Stomach (tissue), 9 donors: ENCODE results near the gene SHMT2. TPM values are rescaled to one million over a fixed set of nuclear protein-coding genes. Genes with fewer than 3 reads are reported as not detected.

Source experiments
- DNase-seq, 2 donors: peaks; one replicate each; pipeline versions ENCODE4 v3.0.0 to v3.0.0-alpha.2; 2013 to 2019
- H3K27ac ChIP-seq, 5 donors: fragments of 200-600 bp in 4 of 5; sonication (generic) in 4 of 5; one replicate each; pipeline ENCODE4 v1.5.1; 2013 to 2019; ENCODE audit warnings: mild to moderate bottlenecking in 1 of 5, moderate library complexity in 1 of 5
- H3K27me3 ChIP-seq, 3 donors: fragments of 200-600 bp; sonication (generic); one replicate each; pipeline ENCODE4 v1.5.1; 2017 to 2019; ENCODE audit warnings: mixed run types in 1 of 3
- H3K36me3 ChIP-seq, 4 donors: fragments of 200-600 bp; sonication (generic); 1 replicate in 3 of 4; 2 replicates in 1 of 4; pipeline ENCODE4 v1.5.1; 2016 to 2019
- H3K4me1 ChIP-seq, 4 donors: fragments of 200-600 bp; sonication (generic); one replicate each; pipeline ENCODE4 v1.5.1; 2016 to 2019
- H3K4me3 ChIP-seq, 4 donors: fragments of 200-600 bp; sonication (generic) in 3 of 4; one replicate each; pipeline ENCODE4 v1.5.1; 2016 to 2019; ENCODE audit warnings: mild to moderate bottlenecking in 1 of 4
- H3K9me3 ChIP-seq, 4 donors: fragments of 200-600 bp; sonication (generic); one replicate each; pipeline ENCODE4 v1.5.1; 2016 to 2019
- EP300 ChIP-seq: sonication (generic); formaldehyde crosslinking; IDR thresholded peaks from one replicate; pipeline ENCODE4 v1.6.1; 2017; ENCODE audit warnings: antibody characterized with exemption
- POLR2A ChIP-seq, 4 donors: fragments of 450-650 bp; IDR thresholded peaks; one replicate each; pipeline ENCODE4 v1.6.1; 2016; ENCODE audit warnings: antibody characterized with exemption in 4 of 4, control low read depth in 2 of 4, mild to moderate bottlenecking in 1 of 4, moderate library complexity in 1 of 4
- POLR2AphosphoS5 ChIP-seq, 3 donors: sonication (generic); formaldehyde crosslinking; IDR thresholded peaks; one replicate each; pipeline ENCODE4 v1.6.1; 2016; ENCODE audit warnings: antibody characterized with exemption in 3 of 3
- WGBS, 5 donors: extraction: QIAGEN DNeasy Blood & Tissue Kit in 3 of 5; methylation state at CpG; one replicate each; pipeline versions ENCODE4 v1.1.5 to v1.1.7; 2013 to 2018; 5-methylcytosine and 5-hydroxymethylcytosine counted together
- intact Hi-C: fragments of 100-400 bp; cut with DNase I; formaldehyde crosslinking; loops from one replicate; pipeline ENCODE4 v1.15.1; 2023; ENCODE audit warnings: low total_unique reads
- polyA plus RNA-seq, 3 donors: library from polyadenylated mRNA; stranded (reverse); fragments of 200-250 nt; gene quantifications; one replicate each; pipeline ENCODE4 v1.2.3, GENCODE V29; 2013
- total RNA-seq, 5 donors: library from RNA; depleted of rRNA; stranded (reverse); fragments of >200 nt; gene quantifications; one replicate each; pipeline versions ENCODE4 v1.1.0 to v1.2.3, GENCODE V29; 2014 to 2016
- TF ChIP-seq, protein P1 (sequence below), 7 experiments: fragments of 450-650 bp in 4 of 7; fragments of 200-600 bp in 3 of 7; sonication (generic) in 3 of 7; IDR thresholded peaks; one replicate each; pipeline ENCODE4 v1.5.1; 2016 to 2019; ENCODE audit warnings: antibody characterized with exemption in 7 of 7, control low read depth in 2 of 7, mild to moderate bottlenecking in 1 of 7
- donor health status: healthy with polysubstance abuse.
- donor health status: Bipolar disorder and iron deficiency.
- donor health status: healthy.

The SHMT2 gene
- total and polyA plus RNA-seq, 8 donors: 26.1 to 93.7 (median 58.0) TPM

- Histone ChIP-seq H3K27me3 (peaks cover 24 to 97% (median 72%) of the 10 kb centered on the region in 3 donors), H3K27ac (peak overlapping the region in 3 of 5 donors; percentile 15 to 25 (median 24)), H3K9me3 (no peaks in the 10 kb centered on the region), H3K36me3 (no peaks in the 10 kb centered on the region), H3K4me1 (peaks cover 59 to 89% (median 85%) of the 10 kb centered on the region in 4 donors), H3K4me3 (peak overlapping the region; percentile 40 to 61 (median 52))
- peak; percentile 52 to 84 for DNase-seq
- TF ChIP-seq POLR2AphosphoS5 (IDR thresholded peaks at IDR 0.05): no peak
- TF ChIP-seq EP300: no peak
- TF ChIP-seq, protein P1, sequence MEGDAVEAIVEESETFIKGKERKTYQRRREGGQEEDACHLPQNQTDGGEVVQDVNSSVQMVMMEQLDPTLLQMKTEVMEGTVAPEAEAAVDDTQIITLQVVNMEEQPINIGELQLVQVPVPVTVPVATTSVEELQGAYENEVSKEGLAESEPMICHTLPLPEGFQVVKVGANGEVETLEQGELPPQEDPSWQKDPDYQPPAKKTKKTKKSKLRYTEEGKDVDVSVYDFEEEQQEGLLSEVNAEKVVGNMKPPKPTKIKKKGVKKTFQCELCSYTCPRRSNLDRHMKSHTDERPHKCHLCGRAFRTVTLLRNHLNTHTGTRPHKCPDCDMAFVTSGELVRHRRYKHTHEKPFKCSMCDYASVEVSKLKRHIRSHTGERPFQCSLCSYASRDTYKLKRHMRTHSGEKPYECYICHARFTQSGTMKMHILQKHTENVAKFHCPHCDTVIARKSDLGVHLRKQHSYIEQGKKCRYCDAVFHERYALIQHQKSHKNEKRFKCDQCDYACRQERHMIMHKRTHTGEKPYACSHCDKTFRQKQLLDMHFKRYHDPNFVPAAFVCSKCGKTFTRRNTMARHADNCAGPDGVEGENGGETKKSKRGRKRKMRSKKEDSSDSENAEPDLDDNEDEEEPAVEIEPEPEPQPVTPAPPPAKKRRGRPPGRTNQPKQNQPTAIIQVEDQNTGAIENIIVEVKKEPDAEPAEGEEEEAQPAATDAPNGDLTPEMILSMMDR (IDR thresholded peaks at IDR 0.05): no peak
- TF ChIP-seq POLR2A (IDR thresholded peaks at IDR 0.05): no peak
- 0 to 1% (median 1%) methylated on average over 35 to 72 of the region's 72 CpGs for WGBS, 5 donors
- intact Hi-C loops: no loop called here
These were observed 10.8 kb downstream of the SHMT2 start for GRCh38 chr12:57240066-57240921.

DNA sequence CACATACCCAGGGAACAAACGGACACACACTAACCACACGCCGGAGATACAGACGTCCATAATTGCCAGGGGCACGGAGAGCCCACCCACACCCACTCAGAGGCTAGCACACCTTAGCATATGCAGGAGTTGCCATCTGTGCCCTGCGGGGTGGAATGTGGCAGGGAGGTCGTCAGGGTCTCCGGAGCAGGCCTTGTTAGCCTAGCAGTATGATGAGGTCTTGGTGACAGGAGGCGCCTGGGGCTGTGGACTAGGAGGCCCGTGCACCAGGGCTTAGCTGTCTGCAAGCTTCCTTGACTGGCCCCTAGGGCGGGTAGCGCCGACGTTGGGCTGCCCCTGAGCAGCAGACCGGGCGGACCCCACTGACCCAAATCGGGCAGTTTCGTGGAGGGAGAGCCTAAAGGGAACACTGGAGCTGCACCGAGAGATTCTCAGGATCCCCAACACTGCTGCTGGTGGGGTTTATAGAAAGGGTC is 11.5 kb downstream of the SHMT2 start:
- TF ChIP-seq POLR2A (IDR thresholded peaks at IDR 0.05) (no peak), EP300 (no peak), POLR2AphosphoS5 (IDR thresholded peaks at IDR 0.05) (no peak)
- TF ChIP-seq, protein P1 (IDR thresholded peaks at IDR 0.05): no peak
- intact Hi-C loops: no loop called here
- WGBS, 5 donors: 9 to 25% (median 11%) methylated on average over 4 to 19 of the region's 19 CpGs
- Histone ChIP-seq H3K27ac (no peak overlapping the region), H3K27me3 (peaks cover 24 to 90% (median 72%) of the 10 kb centered on the region in 3 donors), H3K4me3 (peak overlapping the region in 3 of 4 donors; percentile 40 to 61 (median 54)), H3K36me3 (no peaks in the 10 kb centered on the region), H3K4me1 (peaks cover 59 to 84% (median 82%) of the 10 kb centered on the region in 4 donors), H3K9me3 (no peaks in the 10 kb centered on the region)
- DNase-seq: peak in 1 of 2 donors; percentile 48

DNA sequence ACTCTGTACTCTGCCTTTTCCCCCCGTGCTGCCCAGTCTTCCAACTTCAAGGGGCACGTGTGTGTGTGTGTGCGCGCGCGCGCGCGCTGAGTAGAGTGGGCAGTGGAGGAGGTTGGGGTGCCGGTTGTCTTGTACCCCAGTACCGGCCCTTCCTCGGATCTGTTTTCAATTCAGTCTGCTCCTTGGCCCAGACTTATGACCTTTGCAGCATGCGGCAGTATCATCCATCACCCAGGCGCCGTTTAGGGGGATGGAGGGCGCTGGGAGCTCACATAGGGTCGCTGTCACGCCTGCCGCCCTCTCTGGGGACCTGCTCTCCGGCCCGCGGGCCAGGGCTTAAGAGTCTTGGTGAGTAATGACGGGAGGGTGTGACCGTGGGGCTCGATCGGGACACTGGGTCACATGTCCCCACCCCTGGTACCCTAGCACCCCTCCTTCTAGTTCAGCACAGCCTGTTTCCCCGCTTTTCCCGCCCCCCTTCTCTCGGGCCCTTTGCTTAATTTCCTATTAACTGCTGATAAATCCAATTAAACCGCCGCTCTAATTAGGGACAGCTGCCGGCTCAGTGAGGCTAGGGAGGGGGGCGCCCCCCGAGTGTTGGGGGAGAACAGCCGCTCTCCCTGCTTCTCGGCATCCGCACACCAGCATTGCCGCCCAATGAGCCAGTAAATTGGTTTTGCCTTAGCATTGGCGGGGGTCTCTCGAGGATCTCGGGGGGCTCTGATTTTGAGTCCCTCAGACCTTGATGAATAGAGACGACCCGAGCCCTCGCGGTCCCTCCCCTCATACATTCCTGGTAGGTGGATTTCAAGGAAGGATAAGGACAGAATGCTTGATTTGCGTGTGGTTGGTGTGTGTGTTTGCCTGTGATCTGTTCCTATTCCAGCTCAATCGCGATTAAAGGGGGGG is 12.1 kb downstream of the SHMT2 start:
- WGBS, 5 donors: 7 to 11% (median 9%) methylated on average over 35 to 48 of the region's 48 CpGs
- no peaks in the 10 kb centered on the region for H3K9me3 ChIP-seq
- peaks cover 59 to 77% (median 75%) of the 10 kb centered on the region in 4 donors for H3K4me1 ChIP-seq
- H3K4me3 ChIP-seq: peak overlapping the region in 2 of 4 donors; percentile 40 to 53
- no peaks in the 10 kb centered on the region for H3K36me3 ChIP-seq
- intact Hi-C loops: no loop called here
- H3K27ac ChIP-seq: no peak overlapping the region
- TF ChIP-seq POLR2A (IDR thresholded peaks at IDR 0.05) (no peak), EP300 (no peak), POLR2AphosphoS5 (IDR thresholded peaks at IDR 0.05) (no peak)
- TF ChIP-seq, protein P1 (IDR thresholded peaks at IDR 0.05): no peak
- peak in 1 of 2 donors; percentile 36 for DNase-seq
- H3K27me3 ChIP-seq: peaks cover 24 to 84% (median 66%) of the 10 kb centered on the region in 3 donors

GRCh38 chr12:57242329-57242690 is 12.8 kb downstream of the SHMT2 start:
- TF ChIP-seq, protein P1 (IDR thresholded peaks at IDR 0.05): no peak
- TF ChIP-seq POLR2AphosphoS5 (IDR thresholded peaks at IDR 0.05): no peak
- TF ChIP-seq POLR2A (IDR thresholded peaks at IDR 0.05): no peak
- no peak for TF ChIP-seq EP300
- Histone ChIP-seq H3K27me3 (peaks cover 24 to 83% (median 63%) of the 10 kb centered on the region in 3 donors), H3K27ac (peak overlapping the region in 1 of 5 donors; percentile 14), H3K36me3 (no peaks in the 10 kb centered on the region), H3K4me3 (peak overlapping the region; percentile 22 to 53 (median 38)), H3K9me3 (no peaks in the 10 kb centered on the region), H3K4me1 (peaks cover 59 to 70% (median 69%) of the 10 kb centered on the region in 4 donors)
- DNase-seq: peak; percentile 58 to 70
- intact Hi-C loops: no loop called here
- WGBS, 5 donors: 0 to 2% (median 1%) methylated on average over 6 to 18 of the region's 18 CpGs
